ENCODE results near the gene ADD3. TPM values are rescaled to one million over a fixed set of nuclear protein-coding genes. Genes with fewer than 3 reads are reported as not detected.

ADD3 gene
- polyA plus RNA-seq, 3 donors: 94.8 to 126 (median 111) TPM

- H3K4me1 Mint-ChIP-seq: peaks cover 25% of the 10 kb centered on the region
- Histone ChIP-seq H3K4me1 (ENCODE audit: control insufficient read depth in 1 of 2, insufficient read depth in 2 of 2, low read length in 2 of 2) (peaks cover 13 to 22% of the 10 kb centered on the region in 2 donors), H3K79me2 (ENCODE audit: insufficient read depth, low read length) (no peaks in the 10 kb centered on the region), H3K4me2 (replicated peaks; ENCODE audit: extremely low read depth, low read length, poor library complexity, severe bottlenecking) (no peak overlapping the region), H2AFZ (ENCODE audit: insufficient read depth, low read depth, low read length, poor library complexity, severe bottlenecking) (no peak overlapping the region), H4K20me1 (ENCODE audit: insufficient read depth, low read length) (no peaks in the 10 kb centered on the region), H3K4me3 (replicated peaks in 1 of 3; ENCODE audit: low read depth in 2 of 3, low read length in 3 of 3) (no peak overlapping the region), H3K9me3 (replicated peaks in 1 of 2; ENCODE audit: control insufficient read depth in 1 of 2, insufficient read depth in 1 of 2, low read length in 2 of 2) (no peaks in the 10 kb centered on the region), H3K9ac (ENCODE audit: insufficient read depth, low read length, poor library complexity, severe bottlenecking) (no peak overlapping the region), H3K36me3 (replicated peaks in 1 of 2; ENCODE audit: control insufficient read depth in 1 of 2, insufficient read depth in 2 of 2, low read length in 2 of 2) (no peaks in the 10 kb centered on the region), H3K27ac (ENCODE audit: low read depth in 1 of 2, low read length in 2 of 2) (no peak overlapping the region), H3K27me3 (ENCODE audit: control insufficient read depth in 2 of 2, insufficient read depth in 2 of 2, low read length in 2 of 2) (no peaks in the 10 kb centered on the region)
- no peak for DNase-seq
- no peak overlapping the region for H3K27ac Mint-ChIP-seq
- no peak for TF ChIP-seq CTCF (IDR thresholded peaks at IDR 0.05)
- peaks cover 0 to 2% of the 10 kb centered on the region in 2 donors for H3K36me3 Mint-ChIP-seq
- no peak overlapping the region for H3K4me3 Mint-ChIP-seq
- intact Hi-C loops (cut with micrococcal nuclease): no loop called here
- H3K27me3 Mint-ChIP-seq (ENCODE audit: low read depth in 3 of 3): no peaks in the 10 kb centered on the region
- 100% methylated on average over 3 of the region's 3 CpGs for WGBS (ENCODE audit: insufficient coverage)
- H3K9me3 Mint-ChIP-seq: no peaks in the 10 kb centered on the region
Observed at GRCh38 chr10:109995595-109995994, 12.2 kb upstream of the ADD3 start.

GRCh38 chr10:109996225-109996624, 11.6 kb upstream of the ADD3 start:
- peak; percentile 42 to 47 (median 43) for DNase-seq
- peak overlapping the region; percentile 31 for H2AFZ ChIP-seq (ENCODE audit: insufficient read depth, low read depth, low read length, poor library complexity, severe bottlenecking)
- intact Hi-C loops (cut with micrococcal nuclease): no loop called here
- H3K4me1 Mint-ChIP-seq: peaks cover 25% of the 10 kb centered on the region
- H3K4me3 Mint-ChIP-seq: peak overlapping the region; percentile 54 to 84
- H3K9ac ChIP-seq (ENCODE audit: insufficient read depth, low read length, poor library complexity, severe bottlenecking): no peak overlapping the region
- H3K9me3 Mint-ChIP-seq: no peaks in the 10 kb centered on the region
- H3K79me2 ChIP-seq (ENCODE audit: insufficient read depth, low read length): no peaks in the 10 kb centered on the region
- no peaks in the 10 kb centered on the region for H3K27me3 ChIP-seq (ENCODE audit: control insufficient read depth in 2 of 2, insufficient read depth in 2 of 2, low read length in 2 of 2)
- H3K27ac ChIP-seq (ENCODE audit: low read depth in 1 of 2, low read length in 2 of 2): peak overlapping the region in 1 of 2 donors; percentile 70
- H3K27me3 Mint-ChIP-seq (ENCODE audit: low read depth in 3 of 3): no peaks in the 10 kb centered on the region
- peak overlapping the region; percentile 50 for H3K4me2 ChIP-seq (replicated peaks; ENCODE audit: extremely low read depth, low read length, poor library complexity, severe bottlenecking)
- peak overlapping the region; percentile 73 to 89 (median 81) for H3K27ac Mint-ChIP-seq
- H3K36me3 ChIP-seq (replicated peaks in 1 of 2; ENCODE audit: control insufficient read depth in 1 of 2, insufficient read depth in 2 of 2, low read length in 2 of 2): no peaks in the 10 kb centered on the region
- H3K9me3 ChIP-seq (replicated peaks in 1 of 2; ENCODE audit: control insufficient read depth in 1 of 2, insufficient read depth in 1 of 2, low read length in 2 of 2): no peaks in the 10 kb centered on the region
- TF ChIP-seq CTCF (IDR thresholded peaks at IDR 0.05): no peak
- peak overlapping the region in 1 of 3 experiments; percentile 50 for H3K4me3 ChIP-seq (replicated peaks in 1 of 3; ENCODE audit: low read depth in 2 of 3, low read length in 3 of 3)
- 0% methylated on average over 1 of the region's 2 CpGs for WGBS (ENCODE audit: insufficient coverage)
- H3K4me1 ChIP-seq (ENCODE audit: control insufficient read depth in 1 of 2, insufficient read depth in 2 of 2, low read length in 2 of 2): peaks cover 13 to 22% of the 10 kb centered on the region in 2 donors
- peaks cover 0 to 2% of the 10 kb centered on the region in 2 donors for H3K36me3 Mint-ChIP-seq
- no peaks in the 10 kb centered on the region for H4K20me1 ChIP-seq (ENCODE audit: insufficient read depth, low read length)

All from CD14-positive monocyte (primary cell).